ENCODE data around the gene FNDC4. TPM values are rescaled to one million over a fixed set of nuclear protein-coding genes. Genes with fewer than 3 reads are reported as not detected.

FNDC4 gene
- total RNA-seq, 1 experiment from 2014 or later: 5.2 TPM

DNA sequence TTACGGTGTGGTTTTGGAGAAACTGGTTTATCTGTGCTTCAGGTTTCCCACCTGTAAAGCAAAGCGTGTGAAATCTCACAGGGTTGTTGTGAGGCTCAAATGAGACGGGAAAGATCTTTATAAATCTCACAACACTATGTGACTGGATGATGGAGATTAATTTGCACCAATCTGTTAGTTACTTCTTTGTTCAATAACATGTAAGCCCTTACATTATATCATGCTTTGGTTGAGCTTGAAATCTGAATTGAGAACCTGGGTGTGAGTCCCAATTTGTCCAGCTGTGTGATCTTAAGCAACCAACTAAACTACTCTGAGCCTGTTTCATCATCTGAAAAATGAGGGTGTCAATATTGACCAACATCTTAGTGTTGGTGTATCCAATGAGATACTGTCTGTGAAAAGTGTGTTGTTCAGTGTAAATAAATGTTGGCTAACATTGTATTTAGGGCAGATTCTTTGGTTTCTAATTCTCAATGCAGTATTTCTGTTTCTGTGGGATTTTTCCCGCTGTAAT is 898 bp upstream of the FNDC4 start:
- in situ Hi-C loops (cut with HindIII; ENCODE audit: low sequenced_read_pairs): no loop called here
- no peak for DNase-seq (ENCODE audit: low spot score)

DNA sequence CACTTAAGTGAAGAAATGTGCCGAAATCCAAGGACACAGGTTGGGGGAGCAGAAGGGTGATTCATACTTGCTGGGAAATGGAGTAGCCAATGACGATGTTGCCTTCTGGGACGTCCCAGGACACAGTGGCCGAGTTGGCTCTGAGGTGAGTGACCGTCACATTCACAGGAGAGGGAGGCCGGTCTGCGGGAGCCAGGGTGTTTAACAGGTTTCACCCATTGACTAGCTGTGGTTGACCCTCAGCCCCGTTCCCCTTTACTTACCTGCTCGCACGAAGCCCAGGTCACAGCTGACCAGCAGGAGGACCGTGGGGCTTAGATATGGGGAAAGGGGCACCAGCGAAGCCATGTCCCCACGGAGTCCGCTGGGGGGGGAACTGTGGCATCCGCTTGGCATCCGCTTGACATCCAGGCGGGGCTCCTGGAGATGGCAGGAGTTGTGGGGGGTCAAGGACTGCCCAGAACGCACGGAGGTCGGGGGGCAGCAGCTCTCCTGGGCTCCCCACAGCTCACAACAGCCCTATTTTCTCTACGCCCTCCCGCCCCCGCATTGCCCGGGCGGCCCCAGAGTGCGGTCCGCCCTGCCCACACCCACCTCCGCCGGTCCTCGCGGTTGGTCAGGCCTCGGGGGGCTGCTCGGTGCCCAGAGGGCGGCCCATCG is 586 bp downstream of the FNDC4 start:
- in situ Hi-C loops (cut with HindIII; ENCODE audit: low sequenced_read_pairs): no loop called here
- DNase-seq (ENCODE audit: low spot score): peak; percentile 60

DNA sequence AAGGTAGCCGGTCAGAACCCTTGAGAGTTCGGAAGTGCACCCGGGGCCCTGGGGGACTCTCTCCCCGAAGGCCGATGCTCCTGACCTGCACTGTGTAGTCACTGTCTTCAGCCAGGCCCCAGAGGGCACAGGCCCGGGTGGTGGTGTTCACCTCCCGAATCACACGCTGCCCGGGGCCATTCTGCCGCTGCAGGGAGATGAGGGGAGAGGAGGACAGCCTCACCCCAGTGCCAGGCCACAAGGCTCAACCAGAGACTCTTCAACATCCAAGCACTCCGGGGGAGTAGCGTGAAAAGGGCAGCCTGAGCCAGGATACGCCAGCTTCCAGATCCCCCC is 1.1 kb downstream of the FNDC4 start:
- in situ Hi-C loops (cut with HindIII; ENCODE audit: low sequenced_read_pairs): no loop called here
- no peak for DNase-seq (ENCODE audit: low spot score)

DNA sequence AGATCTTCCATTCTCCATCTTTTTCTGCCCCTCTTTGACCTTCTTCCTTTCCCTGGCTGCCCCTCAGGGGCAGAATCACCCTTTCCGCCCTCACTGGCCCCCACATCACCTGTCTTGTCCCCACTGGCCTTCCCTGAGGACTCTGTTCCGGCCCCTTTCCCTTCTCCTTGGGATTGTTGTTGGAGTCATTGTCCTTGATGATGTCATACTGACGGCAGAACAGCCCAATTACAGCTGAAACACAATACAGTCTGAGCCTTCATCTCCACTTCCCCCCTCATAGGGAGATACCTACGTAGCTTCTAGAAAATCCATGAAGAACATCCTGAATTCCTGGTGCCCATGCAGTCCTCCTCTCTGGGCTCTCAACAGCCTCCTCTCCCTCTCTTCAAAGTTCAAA is 2.4 kb downstream of the FNDC4 start:
- in situ Hi-C loops (cut with HindIII; ENCODE audit: low sequenced_read_pairs): no loop called here
- no peak for DNase-seq (ENCODE audit: low spot score)

DNA sequence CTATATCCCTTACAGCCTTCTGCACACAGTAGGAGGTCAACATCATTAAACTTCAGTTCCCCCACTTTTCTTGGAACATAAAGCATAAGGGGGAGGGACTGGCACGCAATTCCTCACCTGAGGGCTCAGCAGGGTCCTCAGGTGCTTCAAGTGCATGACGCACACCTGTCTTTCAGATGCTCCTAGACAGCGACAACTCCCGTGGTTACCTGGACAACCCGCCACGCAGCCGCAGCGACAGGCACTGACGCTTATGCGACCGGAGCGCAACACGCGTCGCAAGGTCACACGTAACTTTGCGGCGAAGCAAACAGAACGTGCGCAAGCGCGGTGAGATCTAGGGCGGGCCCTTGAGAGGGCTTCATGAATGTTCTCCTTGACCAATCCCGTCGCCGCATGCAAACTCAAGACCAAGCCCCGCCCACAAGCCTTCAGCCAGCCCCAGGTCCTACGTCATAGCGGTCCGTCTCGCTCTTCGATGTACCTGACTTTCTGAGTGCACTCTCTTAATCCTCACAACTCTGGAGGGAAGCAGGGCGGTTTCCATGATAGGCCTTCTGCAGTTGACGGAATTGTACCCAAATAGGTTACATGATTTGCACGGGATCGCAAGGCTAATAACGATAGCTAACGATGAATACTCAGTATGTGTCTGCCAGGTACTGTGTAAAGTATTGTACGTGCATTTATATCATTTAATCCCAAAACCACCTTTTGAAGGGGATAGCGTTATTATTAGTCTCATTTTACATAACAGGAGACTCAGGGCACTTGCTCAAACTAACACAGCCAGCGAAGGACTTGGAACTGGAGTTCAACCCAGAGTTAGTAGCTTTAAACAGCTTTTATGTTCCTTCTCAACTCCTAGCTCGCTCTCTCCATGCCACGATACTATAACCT is 5.3 kb downstream of the FNDC4 start, which contains the start of gene IFT172:
TSS of gene IFT172 (minus strand) at position 246 of the 900 bp plus-strand sequence. CDS start at position 156, 90 bp downstream.
- in situ Hi-C loops (cut with HindIII; ENCODE audit: low sequenced_read_pairs): no loop called here
- peak; percentile 100 for DNase-seq (ENCODE audit: low spot score)

DNA sequence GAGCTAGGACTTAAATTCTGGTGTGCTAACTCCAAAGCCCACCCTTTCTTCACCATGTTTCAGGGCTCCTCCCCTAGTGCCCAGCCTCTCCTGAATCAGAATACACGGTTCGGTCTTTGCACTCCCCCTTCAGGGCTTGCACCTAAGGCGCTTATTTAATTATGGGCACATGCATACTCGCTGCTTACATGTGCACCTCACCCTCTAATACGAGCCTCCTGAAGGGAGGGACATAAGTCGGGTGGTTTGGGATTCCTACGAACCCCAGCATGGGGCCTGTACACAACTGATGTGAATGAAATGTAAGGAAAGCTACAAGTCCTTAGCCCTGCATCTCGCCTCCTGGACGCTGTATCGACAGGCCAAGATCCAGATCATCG is 5.9 kb downstream of the FNDC4 start:
- in situ Hi-C loops (cut with HindIII; ENCODE audit: low sequenced_read_pairs): no loop called here
- no peak for DNase-seq (ENCODE audit: low spot score)

DNA sequence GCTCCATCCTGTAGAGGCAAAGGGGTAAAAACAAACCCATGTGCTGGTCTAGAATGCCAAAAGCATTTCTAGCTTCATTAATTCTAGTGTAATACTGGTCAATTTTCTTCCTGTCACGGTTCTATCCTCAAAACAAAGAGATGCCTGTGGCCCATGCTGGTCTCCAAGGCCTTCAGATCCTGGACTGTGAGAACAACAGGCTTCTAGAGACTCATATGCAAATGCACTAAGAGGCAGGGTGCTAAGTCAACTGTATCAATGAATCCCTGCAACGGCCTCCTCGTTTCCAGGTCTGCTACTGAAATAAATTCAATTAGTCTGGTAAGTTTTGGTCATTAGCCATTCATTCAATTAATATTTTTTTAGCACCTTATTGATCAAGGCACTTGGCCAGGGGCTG is 9.5 kb downstream of the FNDC4 start:
- in situ Hi-C loops (cut with HindIII; ENCODE audit: low sequenced_read_pairs): no loop called here
- DNase-seq (ENCODE audit: low spot score): no peak

DNA sequence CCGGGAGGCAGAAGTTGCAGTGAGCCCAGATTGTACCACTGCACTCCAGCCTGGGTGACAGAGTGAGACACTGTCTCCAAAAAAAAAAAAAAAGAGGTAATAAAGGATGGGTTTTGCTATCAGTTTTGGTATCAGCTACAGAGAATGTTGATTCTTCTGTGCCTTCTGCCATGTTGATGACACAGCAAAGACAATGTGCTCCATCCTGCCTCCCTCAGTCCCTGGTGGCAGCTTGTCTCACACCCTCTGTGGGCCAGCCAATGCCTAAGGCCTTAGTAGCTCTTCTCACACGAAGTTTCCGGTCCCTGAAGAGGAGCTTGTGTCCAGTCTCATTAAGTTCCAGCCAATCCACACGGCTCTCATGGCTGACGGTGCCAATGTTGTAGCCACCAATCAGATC is 23.0 kb downstream of the FNDC4 start:
- DNase-seq (ENCODE audit: low spot score): no peak
- in situ Hi-C loops (cut with HindIII; ENCODE audit: low sequenced_read_pairs): no loop called here

DNA sequence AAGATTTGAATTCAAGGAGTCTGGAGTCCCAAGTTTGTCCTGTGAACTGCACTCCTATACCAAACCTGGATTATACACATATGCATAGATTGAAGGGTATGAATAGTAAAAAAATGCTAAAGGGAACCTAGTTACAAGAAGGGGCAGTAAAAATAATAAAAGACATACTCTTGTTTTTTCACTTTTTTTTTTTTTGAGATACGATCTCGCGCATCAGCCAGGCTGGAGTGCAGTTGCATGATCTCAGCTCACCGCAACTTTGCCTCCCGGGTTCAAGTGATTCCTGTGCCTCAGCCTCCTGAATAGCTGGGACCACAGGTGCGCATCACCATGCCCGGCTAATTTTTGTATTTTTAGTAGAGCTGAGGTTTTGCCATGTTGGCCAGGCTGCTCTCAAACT is 30.6 kb downstream of the FNDC4 start:
- DNase-seq (ENCODE audit: low spot score): no peak
- in situ Hi-C loops (cut with HindIII; ENCODE audit: low sequenced_read_pairs): no loop called here

DNA sequence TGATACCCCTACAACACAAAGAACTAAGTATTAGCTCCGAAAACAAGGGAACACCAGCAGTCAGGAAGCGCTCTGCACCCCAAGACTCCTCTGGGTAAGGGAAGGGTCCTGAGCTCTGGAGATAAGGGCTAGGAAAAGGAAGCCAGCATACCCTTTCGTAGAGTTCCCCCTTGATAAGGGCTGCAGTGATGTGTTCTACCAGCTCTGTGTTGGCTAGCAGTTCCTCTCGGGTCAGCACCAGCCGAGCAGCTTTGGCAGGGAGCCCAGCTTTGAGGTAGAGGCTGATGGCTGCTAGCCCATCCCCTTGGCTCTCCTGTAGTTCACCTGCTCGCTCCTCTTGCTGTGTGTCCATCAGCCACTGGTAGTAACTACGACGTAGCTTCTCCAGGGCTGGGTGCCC is 33.9 kb downstream of the FNDC4 start:
- peak; percentile 86 for DNase-seq (ENCODE audit: low spot score)
- in situ Hi-C loops (cut with HindIII; ENCODE audit: low sequenced_read_pairs): no loop called here

DNA sequence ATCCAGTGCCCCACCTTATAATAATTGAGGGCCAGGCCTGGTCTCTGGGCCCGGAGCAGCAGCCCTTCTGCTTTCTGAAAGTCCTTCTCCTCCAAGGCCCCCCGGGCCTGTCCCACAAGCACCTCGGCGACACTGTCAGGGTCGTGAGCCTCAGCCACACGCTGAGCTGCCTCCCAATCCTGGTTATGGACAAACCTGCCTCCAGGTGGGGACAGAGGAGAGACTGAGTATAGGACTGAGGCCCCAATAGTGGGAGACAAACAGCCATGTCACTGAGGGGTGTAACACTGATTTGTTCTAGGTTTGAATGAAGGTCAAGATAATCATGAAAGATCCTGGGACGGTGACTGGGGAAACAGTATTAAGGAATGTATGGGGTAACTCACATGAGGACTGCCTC is 41.0 kb downstream of the FNDC4 start:
- DNase-seq (ENCODE audit: low spot score): no peak
- in situ Hi-C loops (cut with HindIII; ENCODE audit: low sequenced_read_pairs): loop anchor here (10.0 kb wide), 1 partner anchor 171 kb away; the partner anchor contains the start of genes CCDC121 and GPN1

DNA sequence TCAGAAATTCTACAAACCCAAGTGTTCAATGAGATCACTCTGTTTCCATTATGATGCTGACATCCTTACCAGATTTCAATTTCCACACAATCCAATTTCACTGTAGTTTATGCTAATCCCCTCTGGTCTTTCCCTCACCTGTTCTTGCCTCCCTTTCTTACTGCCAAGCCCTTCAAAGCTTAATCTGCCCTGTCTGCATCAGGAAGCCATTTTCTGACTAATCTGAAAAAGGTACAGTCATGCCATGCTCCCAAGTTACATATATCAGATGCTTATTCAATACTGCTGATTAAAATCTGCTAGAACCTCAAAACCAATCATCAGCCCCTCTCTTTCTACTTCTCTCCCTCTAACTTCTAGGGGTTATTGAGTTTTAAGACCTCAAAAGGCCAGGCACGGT is 43.9 kb downstream of the FNDC4 start:
- DNase-seq (ENCODE audit: low spot score): no peak
- in situ Hi-C loops (cut with HindIII; ENCODE audit: low sequenced_read_pairs): loop anchor here (10.0 kb wide), 1 partner anchor 174 kb away; the partner anchor contains the start of genes CCDC121 and GPN1

DNA sequence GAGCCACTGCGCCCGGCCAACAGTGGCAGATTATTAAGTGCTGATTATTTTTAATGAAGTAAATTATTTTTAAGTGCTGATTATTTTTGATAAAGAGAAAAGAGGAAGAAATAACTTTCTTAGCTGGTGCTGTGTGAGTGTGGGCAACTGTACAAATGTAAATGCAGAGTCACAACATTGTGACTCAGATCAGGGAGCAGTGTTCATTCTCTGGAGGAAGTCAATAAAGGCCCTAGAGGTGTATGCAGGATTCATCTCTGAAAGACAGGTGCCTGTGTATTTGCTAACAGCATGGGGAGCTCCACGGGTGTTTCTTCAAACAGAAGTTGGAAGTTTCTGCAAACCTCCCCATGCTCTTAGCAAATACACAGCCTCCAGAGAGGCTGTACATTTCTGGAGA is 46.6 kb downstream of the FNDC4 start:
- in situ Hi-C loops (cut with HindIII; ENCODE audit: low sequenced_read_pairs): no loop called here

DNA sequence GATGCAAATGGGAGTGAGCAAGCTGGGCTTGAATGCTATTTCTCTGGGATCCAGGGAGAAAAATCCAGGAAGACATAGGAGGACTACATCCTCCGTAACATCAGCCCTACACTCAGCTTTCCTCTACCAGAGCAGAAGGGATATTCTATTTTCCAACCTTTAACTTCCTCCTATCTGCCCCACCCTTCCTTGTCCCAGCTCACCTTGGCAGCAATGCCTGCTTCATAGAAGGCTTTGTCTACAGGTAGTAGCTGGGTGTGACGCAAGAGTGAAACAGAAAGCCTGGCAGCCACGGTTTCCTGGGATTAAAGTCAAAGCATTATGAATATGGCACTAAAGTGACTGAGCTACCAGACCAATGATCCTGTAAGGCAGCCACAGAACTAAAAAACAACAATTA is 48.9 kb downstream of the FNDC4 start:
- DNase-seq (ENCODE audit: low spot score): no peak
- in situ Hi-C loops (cut with HindIII; ENCODE audit: low sequenced_read_pairs): no loop called here

More for the DNA sequence above, 46.6 kb downstream of the FNDC4 start:
- no peak for DNase-seq (ENCODE audit: low spot score)

DNA sequence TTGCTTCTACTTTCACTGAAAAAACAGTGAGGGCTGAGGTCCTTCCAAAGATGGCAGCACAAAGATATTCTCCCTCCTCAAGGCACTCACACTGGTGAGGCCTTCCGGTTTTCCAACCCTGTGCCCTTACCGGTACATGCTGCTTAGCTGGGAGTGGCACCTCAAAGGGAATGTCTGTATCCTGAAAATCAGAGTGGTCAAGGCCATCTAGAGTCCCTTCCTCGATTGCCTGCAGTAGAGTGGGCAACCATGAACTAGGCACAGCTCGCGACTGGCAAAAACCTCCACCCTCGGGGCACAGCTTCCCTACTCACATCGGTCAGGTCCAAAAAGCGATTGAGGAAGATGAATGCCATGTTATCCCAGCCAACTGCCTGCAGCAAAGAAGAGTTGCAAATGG is 49.4 kb downstream of the FNDC4 start:
- DNase-seq (ENCODE audit: low spot score): no peak
- in situ Hi-C loops (cut with HindIII; ENCODE audit: low sequenced_read_pairs): no loop called here

DNA sequence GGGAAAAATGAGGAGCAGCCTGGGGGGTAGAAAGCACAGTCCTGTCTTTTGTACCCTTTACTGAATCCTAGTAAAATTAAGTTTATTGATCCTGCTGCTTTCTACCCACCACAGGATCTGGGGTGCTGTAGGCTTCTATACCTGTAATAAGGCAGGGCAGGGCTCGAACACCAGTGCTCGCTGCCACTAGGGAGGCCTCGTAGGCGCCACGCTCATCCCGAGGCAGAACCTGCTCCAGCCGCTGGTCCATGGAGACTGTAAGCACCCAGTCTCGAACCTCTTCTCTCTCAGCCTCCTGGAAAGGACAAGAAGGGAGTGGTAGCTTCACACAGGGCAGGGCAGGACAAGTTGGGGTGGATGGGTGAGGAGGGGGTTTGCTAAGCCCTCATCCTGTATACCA is 49.8 kb downstream of the FNDC4 start:
- in situ Hi-C loops (cut with HindIII; ENCODE audit: low sequenced_read_pairs): no loop called here
- DNase-seq (ENCODE audit: low spot score): no peak

DNA sequence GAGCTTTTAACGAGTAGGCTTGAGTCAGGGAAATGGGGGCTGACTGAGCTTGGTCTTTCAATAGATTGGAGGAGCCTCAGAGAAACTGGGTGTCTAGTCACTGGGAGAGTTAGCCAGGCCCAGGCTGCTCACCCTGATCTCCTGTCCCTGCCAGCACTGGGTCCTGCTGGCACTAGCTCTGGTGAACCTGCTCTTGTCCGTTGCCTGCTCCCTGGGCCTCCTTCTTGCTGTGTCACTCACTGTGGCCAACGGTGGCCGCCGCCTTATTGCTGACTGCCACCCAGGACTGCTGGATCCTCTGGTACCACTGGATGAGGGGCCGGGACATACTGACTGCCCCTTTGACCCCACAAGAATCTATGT is 52.1 kb downstream of the FNDC4 start:
- peak; percentile 3 for DNase-seq (ENCODE audit: low spot score)
- in situ Hi-C loops (cut with HindIII; ENCODE audit: low sequenced_read_pairs): no loop called here

DNA sequence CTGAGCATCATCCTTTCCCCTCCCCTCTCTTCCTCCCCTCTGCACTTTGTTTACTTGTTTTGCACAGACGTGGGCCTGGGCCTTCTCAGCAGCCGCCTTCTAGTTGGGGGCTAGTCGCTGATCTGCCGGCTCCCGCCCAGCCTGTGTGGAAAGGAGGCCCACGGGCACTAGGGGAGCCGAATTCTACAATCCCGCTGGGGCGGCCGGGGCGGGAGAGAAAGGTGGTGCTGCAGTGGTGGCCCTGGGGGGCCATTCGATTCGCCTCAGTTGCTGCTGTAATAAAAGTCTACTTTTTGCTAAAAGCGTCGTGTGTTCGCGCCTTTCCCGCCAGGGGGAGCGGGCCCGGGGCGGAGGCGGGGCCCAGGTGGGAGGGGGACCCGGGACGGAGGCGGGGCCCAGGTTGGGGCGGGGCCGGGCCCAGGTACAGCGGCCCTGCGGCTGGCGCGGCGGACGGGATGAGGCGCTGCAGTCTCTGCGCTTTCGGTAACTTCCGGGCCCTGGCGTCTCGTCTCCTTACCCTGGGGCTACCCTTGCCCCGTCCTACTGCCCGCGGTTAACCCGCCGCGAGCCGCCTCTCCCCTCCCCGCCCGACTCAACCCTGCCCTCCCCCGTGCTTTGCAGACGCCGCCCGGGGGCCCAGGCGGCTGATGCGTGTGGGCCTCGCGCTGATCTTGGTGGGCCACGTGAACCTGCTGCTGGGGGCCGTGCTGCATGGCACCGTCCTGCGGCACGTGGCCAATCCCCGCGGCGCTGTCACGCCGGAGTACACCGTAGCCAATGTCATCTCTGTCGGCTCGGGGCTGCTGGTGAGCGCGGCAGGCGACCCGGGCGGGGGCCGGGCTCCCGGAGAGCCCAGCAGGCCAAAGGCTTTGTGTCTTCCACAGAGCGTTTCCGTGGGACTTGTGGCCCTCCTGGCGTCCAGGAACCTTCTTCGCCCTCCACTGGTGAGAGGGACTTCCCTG is 52.8 kb downstream of the FNDC4 start, which contains the start of gene KRTCAP3:
TSS of gene KRTCAP3 (plus strand) at position 424 of the 962 bp plus-strand sequence. CDS start at position 456, 32 bp downstream.
- in situ Hi-C loops (cut with HindIII; ENCODE audit: low sequenced_read_pairs): no loop called here
- peak; percentile 8 for DNase-seq (ENCODE audit: low spot score)

Measured in G401 (cell line).